GM10847 (cell line): ENCODE data around the gene PPP2R5D.

Experiments
- POLR2A ChIP-seq: IDR thresholded peaks from 2 replicates; pipeline ENCODE4 v1.6.1; 2011; ENCODE audit not compliant: insufficient read length; ENCODE audit errors: extremely low read depth

PPP2R5D gene

GRCh38 chr6:42984001-42984923 lies at the start of gene PPP2R5D:
PPP2R5D (plus strand) TSS chr6:42984570; CDS start chr6:42984678, 108 bp downstream.
- TF ChIP-seq POLR2A = peak; percentile 81

GRCh38 chr6:42935322-42935721 lies 49.0 kb upstream of the PPP2R5D start:
- no peak for TF ChIP-seq POLR2A

GRCh38 chr6:42936398-42936797 lies 48.0 kb upstream of the PPP2R5D start:
- no peak for TF ChIP-seq POLR2A

- no peak for TF ChIP-seq POLR2A
These were observed 46.6 kb upstream of the PPP2R5D start for GRCh38 chr6:42937548-42938427.

- no peak for TF ChIP-seq POLR2A
These were observed 46.0 kb upstream of the PPP2R5D start for GRCh38 chr6:42938428-42938796.

- TF ChIP-seq POLR2A = no peak
These were observed 45.2 kb upstream of the PPP2R5D start for GRCh38 chr6:42938987-42939809.

- TF ChIP-seq POLR2A = no peak
These were observed 44.6 kb upstream of the PPP2R5D start for GRCh38 chr6:42939810-42940167.

- no peak for TF ChIP-seq POLR2A
These were observed 43.8 kb upstream of the PPP2R5D start for GRCh38 chr6:42940493-42941045.

- TF ChIP-seq POLR2A = no peak
These were observed 41.9 kb upstream of the PPP2R5D start for GRCh38 chr6:42942444-42942843.

- no peak for TF ChIP-seq POLR2A
These were observed 36.4 kb upstream of the PPP2R5D start for GRCh38 chr6:42947950-42948349.

- TF ChIP-seq POLR2A = no peak
These were observed 32.0 kb upstream of the PPP2R5D start for GRCh38 chr6:42952389-42952788.

GRCh38 chr6:42958125-42958524 lies 26.2 kb upstream of the PPP2R5D start:
- no peak for TF ChIP-seq POLR2A

GRCh38 chr6:42959917-42960242 lies 24.5 kb upstream of the PPP2R5D start:
- no peak for TF ChIP-seq POLR2A

- TF ChIP-seq POLR2A = no peak
These were observed 23.9 kb upstream of the PPP2R5D start, which contains the start of gene GNMT for GRCh38 chr6:42960243-42961019. GNMT (plus strand) TSS chr6:42960754; CDS start chr6:42960768, 14 bp downstream.
